A172 (cell line): ENCODE data around the gene UBE3B. TPM values are rescaled to one million over a fixed set of nuclear protein-coding genes. Genes with fewer than 3 reads are reported as not detected.

Experiments used
- DNase-seq: peaks from one replicate; pipeline ENCODE4 v3.0.0-alpha.2; 2015; ENCODE audit warnings: low spot score
- total RNA-seq: library from RNA; depleted of rRNA; stranded (reverse); fragments of >200 nt; shearing (Covaris generic); gene quantifications from 2 replicates; pipeline ENCODE4 v1.2.3, GENCODE V29; 2014

Gene UBE3B
- total RNA-seq, 1 experiment from 2014 or later = 30.2 TPM

DNA sequence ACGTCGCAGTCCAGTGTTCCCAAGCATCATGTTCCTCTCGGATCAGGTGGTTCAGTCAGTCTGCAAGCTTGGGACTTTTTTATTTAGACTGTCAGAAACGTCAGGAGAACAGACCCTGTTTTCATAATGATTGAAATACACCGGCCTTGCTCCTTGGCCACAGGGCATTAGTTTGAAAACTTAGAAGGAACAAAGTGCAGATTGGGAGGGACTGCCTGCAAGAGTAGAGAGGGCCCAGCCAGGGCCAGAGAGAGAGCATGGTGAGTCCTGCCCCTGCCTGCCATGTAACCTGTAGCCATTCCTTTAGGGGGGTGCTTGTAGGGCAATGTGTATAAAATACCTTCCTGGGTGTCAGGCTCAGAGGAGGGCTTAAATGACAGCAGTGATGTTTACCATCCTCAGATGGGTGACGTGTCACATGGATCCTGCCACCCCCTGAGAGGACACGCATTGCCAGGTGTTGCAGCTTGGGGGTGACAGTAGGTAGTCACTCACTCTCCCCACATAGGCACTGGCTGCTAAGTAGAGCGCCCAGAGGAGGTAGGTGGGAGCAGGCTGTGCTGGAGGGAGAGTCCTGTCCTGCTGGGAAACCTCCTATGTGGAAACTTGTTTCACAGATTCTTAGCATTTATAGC, 50.2 kb downstream of the UBE3B start:
- DNase-seq = no peak

DNA sequence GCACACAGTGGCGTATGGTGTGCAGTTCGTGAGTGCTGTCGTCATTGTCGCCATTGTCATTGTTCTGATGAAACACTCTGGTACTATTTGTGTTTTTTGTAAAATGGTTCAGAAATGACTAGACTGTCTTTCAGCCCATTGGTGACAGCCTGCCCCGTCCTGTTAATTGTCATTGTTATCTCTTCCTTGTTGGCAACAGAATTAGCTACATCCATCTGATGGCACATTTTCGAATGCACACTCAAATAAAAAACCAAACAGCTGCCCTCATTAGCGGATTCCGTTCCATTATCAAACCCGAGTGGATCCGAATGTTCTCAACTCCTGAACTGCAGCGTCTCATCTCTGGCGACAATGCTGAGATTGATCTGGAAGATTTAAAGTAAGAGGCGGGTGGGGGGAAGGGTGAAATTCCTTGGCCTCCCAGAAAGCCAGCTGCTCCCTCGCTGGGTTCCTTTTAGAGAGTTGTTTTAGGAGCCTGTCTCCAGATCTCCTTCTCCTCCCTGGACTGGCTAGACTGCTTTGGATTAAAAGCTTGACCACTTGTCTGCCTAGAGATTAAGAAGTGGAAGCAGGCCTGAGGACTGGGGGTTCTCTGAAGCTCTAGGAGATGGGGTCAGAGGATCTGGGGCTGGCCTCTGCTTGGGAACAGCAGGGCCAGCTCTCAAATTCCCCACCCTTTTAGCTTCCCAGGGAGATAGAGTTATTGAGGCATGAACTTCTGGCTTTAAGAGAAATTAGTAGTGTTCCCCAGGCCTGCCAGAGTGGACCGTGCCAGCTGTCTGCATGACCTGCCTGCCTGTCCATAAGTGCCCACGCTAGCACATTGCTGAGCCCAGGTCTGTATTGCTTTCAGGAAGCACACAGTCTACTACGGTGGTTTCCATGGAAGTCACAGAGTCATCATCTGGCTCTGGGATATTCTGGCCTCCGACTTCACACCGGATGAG, 52.5 kb downstream of the UBE3B start:
- DNase-seq = no peak

DNA sequence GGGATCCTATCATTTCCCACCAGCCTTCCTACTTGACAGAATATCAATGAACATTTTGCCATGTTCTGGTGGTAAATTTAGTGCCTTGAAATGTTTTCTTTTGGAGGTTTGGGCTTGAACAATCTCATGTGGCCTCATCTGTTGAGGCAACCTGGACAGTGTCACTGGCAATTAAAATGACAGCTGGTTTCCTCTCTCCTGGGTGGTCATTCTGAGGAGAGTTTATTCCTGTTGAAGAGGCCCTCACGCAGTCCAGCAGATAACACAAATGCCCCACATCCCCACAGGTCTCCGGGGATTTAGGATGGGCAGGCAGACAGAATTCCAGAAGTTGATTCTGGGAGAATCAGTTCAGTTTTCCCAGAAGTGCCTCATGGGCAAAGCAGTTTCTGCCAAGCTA, 54.0 kb downstream of the UBE3B start:
- no peak for DNase-seq

DNA sequence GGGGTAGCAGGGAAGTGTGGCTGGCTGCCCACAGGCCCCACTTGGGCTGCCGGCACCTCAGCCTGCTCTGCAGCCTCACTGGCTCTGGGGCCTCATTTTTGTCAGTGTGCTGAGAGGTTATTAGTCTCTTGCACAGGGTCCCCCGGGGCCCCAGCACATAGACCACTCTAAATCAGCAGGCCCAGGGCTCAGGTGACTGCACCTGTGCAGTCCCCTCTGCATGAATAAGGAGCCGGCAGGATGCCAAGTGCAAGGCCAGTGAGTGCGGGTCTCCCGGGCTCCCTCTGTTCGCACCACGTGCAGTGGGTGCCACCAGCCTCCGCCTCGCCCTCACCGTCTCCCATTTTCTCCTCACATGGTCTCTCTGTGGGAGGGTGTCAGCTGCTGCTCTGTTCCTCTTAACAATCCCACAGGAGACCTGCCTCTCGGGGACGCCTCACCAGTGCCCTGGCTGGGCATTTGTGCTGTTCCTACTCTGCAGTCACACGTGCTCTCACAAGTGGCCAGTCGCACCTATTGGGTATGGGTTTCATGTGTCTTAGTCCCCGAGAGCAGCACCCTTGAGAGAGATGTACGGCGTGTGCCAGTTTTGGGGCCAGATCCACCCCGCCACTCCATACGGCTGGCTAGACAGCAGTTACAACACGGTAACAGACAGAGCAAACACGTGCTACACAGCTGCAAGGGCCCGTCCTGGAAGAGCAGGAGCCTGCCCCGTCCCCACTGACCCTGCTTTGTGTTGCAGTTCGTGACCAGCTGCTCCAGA, 55.5 kb downstream of the UBE3B start:
- DNase-seq = no peak

DNA sequence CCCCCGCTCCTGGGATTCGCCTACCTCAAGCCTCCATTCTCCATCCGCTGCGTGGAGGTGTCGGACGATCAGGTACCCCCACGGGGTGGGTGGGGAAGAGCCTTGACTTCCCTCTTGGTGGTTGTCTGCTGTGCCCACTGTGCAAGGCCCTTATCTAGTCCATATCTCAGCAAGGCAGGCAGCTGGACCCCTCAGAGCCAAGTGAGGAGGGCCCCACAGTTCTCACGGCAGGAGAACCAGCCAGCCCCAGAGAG, 56.0 kb downstream of the UBE3B start:
- DNase-seq = no peak

DNA sequence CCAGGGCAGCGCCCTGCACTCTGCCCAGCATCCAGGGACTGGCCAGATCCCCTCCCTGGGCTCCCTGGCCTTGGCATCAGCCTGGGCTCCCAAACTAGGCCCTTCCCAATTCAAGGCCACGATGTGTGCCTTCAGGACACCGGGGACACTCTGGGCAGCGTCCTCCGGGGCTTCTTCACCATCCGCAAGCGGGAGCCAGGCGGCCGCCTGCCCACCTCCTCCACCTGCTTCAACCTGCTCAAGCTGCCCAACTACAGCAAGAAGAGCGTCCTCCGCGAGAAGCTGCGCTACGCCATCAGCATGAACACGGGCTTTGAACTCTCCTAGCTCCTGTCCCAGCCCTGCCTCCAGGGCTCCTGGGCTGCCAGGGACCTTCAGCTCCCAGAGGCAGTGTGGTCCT, 57.0 kb downstream of the UBE3B start:
- DNase-seq = no peak

DNA sequence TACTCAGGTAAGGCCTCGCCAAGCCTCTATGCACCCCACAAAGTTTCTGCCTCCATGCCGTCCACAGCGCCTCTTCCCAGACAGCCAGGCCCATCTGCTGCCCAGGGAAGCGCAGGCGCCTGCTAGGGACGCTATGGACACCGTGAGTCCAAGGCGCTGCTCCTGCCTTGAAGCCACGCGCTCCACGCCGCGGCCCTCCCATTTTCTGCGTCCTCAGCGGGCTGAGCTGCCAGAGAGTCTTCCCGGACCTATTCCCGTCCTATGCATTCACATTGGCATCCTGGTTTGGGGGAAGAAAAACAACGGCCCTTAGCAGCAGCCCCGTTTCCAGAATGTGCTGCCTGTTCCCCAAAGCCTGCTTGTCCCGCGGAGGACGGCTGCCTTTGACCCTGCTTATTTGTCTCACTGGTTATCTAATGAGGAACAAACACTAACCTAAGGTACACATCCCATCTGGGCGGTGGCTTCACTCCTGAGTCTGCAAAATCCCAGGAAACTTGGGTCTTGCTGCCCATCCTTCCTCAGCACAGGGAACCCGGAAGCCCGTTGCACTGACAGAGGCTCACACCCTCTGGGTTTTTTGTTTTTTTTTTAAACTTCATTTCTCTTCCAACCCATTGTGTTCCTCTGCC, 57.9 kb downstream of the UBE3B start:
- DNase-seq = no peak

DNA sequence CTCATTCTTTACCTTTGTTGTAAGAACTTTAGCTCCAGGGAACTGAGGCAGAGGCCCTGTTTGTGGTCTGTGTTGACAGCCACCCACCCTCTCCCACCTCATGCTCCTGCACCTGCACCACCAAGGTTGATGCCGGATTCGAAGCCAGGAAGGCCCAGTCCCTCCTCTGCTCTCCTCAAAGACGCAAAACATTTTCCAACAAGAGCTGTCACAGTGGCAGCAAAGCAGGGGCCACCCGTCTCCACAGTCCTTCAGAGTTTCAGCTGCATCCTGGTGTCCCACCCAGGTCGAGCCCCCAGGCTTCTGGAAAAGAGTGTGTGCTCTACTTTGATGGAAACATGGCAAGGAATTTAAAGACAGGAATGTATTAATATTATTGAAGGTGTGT, 58.4 kb downstream of the UBE3B start:
- DNase-seq = no peak

DNA sequence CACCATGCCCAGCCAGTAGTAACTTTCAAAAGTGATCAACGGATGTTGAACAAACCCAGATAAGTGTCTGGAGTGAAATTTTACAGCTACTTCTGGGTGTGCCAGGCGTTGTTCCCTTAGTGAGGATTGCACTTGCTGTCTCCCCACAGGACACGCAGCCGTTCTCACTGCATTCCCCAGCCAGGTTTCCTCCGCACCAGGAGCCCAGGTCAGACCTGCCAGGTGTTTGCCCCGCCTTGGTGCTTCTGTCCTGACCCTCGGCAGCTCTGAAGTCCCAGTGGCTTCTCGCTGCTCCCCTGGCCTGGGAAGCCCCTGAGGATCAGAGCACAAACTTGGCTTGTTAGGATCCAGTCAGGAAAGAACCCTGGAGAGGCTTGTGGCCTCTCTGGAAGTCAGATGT, 59.7 kb downstream of the UBE3B start:
- DNase-seq = no peak

DNA sequence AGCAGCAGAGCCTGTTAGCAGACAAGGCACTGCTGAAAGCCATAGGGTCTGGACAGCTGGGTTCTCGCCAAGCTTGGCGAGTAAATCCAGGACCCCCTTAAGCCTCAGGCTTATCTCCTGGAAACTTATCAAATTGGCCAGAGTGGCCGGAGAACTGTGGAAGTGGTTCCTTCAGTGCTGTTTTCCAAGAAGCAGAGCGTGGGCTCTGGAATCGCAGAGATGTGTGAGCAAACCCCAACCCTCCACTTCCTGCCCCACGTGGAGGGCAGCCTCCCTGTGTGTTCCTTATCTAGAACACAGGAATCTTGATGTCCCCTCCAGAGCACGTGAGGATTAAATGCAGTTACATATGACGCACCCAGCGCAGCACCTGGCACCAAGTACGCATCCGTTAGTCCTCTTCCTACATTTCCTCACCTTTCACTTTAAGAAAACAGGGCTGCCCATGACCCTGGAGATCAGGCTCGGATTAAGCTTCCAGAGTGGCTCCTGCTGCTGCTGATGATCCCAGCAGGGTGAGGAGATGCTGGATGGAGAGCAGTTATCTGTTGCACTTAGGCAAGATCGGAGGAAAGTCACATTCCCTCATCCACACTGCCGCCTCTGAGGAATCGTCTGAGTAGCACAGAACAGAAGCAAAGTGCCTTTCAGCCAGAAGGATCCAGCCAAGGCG, 60.9 kb downstream of the UBE3B start:
- no peak for DNase-seq

DNA sequence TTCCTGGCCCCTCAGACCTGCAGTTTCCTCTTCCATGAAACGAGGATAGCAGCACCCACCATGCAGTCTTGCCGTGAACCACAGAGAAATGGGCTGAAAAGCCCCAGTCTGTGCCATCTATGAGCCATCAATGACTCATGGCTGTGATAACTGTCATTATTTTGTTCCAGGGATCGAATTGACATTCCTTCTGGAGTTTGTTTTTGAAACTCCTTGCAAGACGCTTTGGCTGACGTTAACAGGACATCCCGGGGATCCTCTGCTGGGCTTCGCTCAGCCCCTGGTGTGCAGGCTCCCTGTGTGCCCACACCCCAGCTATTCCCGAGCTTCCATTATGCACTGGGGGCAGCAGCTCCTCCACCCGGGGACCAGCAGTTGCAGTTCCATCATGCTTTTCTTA, 62.1 kb downstream of the UBE3B start:
- peak; percentile 15 for DNase-seq

DNA sequence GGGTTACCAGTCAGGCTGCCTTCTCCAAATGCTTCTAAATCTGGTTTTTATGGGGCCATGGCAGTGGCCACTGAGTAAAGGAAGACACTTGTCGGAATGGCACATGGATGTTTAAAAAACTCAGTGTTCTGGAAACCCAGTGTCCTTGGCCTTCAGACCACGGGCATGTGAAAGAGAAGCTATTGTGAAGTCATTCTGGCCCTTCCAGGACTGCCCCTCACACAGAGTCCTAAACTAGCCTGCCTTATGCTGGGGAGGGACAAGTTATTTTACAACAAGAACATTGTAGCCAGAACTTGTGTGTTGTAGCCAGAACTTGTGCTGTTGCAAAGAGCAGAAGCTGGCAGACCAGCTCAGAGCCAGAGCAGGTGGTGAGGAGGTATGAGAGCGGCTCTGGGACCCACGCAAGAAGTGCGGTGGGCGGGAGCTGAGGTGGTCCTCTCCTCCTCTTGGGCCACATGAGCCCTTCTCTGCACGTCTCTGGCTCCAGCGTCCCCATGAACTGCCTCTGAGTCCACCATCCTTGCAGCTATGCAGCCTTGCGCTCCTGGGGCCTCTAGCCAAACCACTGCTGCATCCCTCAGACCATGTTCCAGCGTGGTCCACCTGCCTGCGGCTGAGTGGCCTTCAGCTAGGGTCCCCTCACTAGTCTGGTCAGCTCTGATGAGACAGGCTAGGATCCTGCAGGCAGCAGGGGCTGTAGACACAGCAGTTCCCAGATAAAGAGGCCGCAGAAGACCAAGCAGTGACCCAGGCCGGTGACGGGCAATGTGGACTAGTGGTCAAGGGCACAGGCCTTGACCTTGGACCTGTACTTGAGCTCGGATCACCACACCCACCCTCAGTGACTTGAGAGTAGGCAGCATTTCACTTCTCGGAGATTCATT, 63.3 kb downstream of the UBE3B start:
- no peak for DNase-seq

DNA sequence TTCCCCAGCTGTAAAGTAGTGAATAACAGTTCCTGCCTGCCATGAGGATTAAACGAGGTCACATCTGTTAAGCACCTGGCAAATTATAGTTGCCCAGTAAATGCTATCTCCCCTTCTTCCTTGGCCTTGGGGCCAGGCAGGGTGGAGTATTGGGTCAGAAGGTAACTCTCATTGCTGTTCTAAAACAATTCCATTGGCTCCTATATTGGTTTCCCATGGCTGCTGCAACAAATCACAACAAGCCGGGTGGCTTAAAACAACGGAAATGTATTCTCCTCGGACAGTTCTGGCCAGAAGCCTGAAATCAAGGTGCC, 63.9 kb downstream of the UBE3B start:
- DNase-seq = no peak

DNA sequence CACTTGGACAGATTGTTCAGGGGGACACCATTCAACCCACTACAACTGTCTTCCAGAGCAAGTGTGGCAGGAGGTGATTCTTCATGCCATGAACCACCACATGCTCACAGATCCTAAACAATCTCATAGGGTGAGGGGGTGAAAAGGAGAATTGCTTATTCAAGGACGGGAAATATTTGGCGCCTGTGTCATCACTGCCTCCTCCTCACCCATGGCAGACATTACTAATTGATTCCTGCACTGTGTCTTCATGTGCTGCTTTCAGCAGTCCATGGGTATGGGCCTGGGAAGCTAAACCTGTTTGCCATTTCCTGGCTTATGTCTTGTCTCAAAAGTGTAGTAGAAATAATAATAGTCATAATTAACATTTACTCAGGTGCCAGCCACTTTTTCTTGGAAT, 64.6 kb downstream of the UBE3B start:
- peak; percentile 36 for DNase-seq

DNA sequence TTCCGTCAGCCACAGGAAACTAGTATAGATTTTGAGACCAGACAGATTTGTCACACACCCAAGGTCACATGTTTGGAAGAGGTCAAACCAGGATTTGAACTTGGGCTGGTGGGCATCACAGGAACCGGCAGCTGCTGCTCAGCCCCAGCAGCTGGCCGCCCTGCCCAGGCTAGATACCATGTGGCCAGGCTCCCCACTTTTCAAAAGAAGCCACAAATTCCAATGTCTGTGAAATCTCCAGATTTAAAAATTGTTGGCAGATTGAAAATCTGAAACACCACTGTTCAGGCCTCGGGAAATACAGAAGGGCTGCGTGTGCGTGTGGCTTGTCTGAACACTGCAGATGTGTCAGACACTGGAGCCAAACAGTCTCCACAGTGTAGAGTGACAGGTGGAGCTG, 65.4 kb downstream of the UBE3B start:
- no peak for DNase-seq

DNA sequence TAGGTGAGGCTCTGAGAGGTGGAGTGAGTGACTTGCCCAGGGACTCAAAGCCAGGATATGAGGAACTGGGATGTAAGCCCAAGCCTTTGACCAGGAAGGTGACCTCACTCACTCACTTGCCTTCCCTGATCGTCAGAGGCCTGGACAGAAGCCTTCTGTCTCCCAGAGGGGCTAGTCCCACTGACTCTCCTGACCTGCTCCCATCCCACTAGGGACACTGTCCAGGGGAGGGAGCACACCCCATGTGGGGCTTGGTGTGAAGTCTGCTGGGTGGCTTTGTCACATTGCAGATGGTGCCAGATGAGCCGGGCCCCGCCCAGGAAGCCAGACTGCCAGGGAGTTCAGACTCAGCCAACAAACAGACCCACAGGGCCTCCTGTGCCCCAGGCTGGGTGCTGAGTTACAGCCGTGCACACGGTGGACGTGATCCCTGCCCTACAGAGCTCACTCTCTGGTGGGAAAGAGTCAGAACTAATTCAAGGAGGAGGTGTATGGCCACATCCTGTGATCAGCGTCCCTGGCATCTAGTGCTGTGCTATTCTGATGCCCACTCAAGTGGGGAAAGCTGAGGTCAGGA, 67.6 kb downstream of the UBE3B start:
- peak; percentile 49 for DNase-seq

DNA sequence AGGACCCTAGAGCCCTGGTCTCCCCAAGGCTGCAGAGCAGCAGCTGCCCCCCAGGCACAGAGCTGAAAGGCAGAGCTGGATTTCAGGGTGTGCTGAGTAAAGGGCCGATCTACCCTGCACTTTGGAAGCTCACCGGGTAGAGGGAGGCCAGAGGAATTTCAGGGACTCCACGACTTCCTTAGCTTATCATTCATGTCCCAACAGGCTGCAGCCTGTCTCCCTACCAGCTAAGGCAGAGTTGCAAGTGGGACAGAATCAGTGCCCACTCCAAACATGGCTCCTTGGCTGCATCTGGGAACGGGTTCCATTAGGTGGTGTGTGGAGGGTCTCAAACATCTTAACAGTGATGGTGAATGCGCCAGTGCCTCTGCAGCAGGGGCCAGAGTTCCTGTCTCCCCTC, 68.4 kb downstream of the UBE3B start:
- DNase-seq = no peak

DNA sequence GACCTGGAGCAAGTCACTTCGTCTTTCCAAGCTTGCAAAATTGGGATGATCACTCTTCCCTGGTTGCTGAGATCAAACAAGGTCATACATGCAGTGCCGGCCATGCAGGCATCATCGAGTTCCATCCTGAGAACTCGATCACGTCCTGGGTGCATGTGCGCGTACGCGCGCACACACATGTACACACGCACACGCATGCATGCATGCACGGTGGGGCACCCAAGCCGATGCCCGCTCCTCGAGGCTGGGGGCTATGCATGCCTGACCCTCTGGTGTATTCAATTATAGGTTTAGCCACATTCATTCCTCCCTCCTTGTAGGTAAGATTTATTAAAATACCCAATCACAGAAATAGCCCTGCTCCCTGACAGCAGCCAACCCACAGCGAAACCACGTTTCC, 69.9 kb downstream of the UBE3B start:
- DNase-seq = no peak

DNA sequence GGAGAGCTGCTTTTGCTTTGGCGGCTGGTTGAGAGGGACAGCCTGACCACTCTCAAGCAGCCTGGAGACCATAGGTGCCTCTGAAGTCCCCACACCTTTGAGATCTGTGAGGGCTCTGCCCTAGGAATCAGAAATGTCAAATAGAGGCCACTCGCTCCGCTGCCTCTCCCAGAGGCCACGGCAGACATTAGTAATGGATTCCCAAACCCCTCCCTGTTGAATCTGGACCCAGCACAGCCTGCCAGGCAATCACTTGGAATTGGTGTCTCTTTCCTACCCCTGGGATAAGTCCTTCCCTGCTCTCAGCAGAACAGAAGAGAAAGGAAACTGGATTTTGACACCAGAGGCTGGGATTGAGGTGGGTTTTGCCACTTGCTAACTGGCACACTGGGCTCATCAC, 70.8 kb downstream of the UBE3B start:
- no peak for DNase-seq

DNA sequence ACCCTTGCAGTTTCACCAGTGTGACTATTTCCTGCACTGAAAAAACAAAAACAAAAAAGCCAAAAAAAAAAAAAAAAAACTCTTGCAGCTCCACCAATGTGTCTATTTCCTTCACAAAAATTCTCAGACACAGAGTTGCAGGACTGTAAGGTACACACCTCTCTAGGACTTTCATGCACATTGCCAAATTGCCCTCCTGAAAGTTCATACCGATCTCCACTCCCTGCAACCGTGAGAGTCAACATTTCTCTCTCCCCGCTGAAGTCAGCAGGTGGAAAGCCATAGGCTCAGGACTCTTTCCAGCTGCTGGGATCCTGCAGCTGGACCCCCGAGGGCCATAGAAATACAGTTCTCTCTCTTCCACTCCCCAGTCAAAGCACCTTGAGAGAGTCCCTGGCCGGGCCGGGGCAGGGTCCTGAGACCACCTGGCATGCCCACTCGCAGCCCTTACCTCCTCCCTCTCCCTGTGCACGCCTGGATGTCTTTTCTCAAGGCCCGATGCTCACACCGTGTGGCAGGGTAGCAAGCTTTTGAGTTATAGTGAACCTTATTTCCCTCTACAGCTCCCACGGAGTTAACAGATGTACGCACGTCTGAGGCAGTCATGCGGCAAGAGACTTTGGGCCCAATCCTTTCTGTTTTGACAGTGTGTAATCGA, 72.3 kb downstream of the UBE3B start:
- DNase-seq = no peak
